Adrenal gland (tissue), 5 donors: ENCODE results near the gene PHLDB3.

Experiments
- CTCF ChIP-seq, 6 experiments: fragments of 450-650 bp in 4 of 6; fragments of 200-600 bp in 2 of 6; sonication (generic) in 1 of 6; IDR thresholded peaks; 1 replicate in 5 of 6; 2 replicates in 1 of 6; pipeline versions ENCODE4 v1.5.1 to v1.8.0; 2016 to 2021; ENCODE audit warnings: antibody characterized with exemption in 6 of 6, mild to moderate bottlenecking in 2 of 6, moderate library complexity in 1 of 6
- POLR2A ChIP-seq, 2 donors: fragments of 450-650 bp; IDR thresholded peaks; one replicate each; pipeline ENCODE4 v1.6.1; 2017; ENCODE audit warnings: antibody characterized with exemption in 2 of 2, mild to moderate bottlenecking in 2 of 2, moderate library complexity in 1 of 2
- donor health status: DM: no; HTN: no; CAD: no.

GRCh38 chr19:43441716-43442115, 62.8 kb downstream of the PHLDB3 start:
- TF ChIP-seq POLR2A (IDR thresholded peaks at IDR 0.05) (no peak), CTCF (IDR thresholded peaks at IDR 0.05) (no peak)
